GM23248 (cell line): ENCODE data around the gene ACTA2.

Experiments used
- EZH2 ChIP-seq: fragments of 200-600 bp; sonication (generic); IDR thresholded peaks from 2 replicates; pipeline ENCODE4 v1.6.1; 2018; ENCODE audit warnings: antibody characterized with exemption, mild to moderate bottlenecking; ENCODE audit not compliant: insufficient read depth, poor library complexity, severe bottlenecking
- EZH2phosphoT487 ChIP-seq: fragments of 200-600 bp; sonication (generic); IDR thresholded peaks from 2 replicates; pipeline ENCODE4 v1.6.1; 2018; ENCODE audit warnings: antibody characterized with exemption, moderate library complexity, mild to moderate bottlenecking, low read depth; ENCODE audit not compliant: insufficient read depth

GRCh38 chr10:88941026-88941425 is 11.5 kb downstream of the ACTA2 start:
- TF ChIP-seq EZH2phosphoT487: no peak
- TF ChIP-seq EZH2: no peak
